A673 (cell line): ENCODE measurements around the gene PFKFB3. TPM values are rescaled to one million over a fixed set of nuclear protein-coding genes. Genes with fewer than 3 reads are reported as not detected.

Experiments used
- BruUV-seq: library from RNA; stranded (reverse); fragments of 400-500 nt; replicated peaks from 2 replicates; lab custom pipeline; 2021; lab: Mats Ljungman, UMichigan
- CTCF ChIA-PET: fragments of 300-600 bp; sonication (Branson Sonifier 250); formaldehyde crosslinking; loops from one replicate; lab custom pipeline; 2022; ENCODE audit warnings: antibody characterized with exemption; lab: Charles Lee
- POLR2A ChIA-PET: fragments of 300-600 bp; sonication (Branson Sonifier 250); formaldehyde crosslinking; loops from one replicate; lab custom pipeline; 2022; ENCODE audit warnings: antibody characterized with exemption; ENCODE audit not compliant: low non-redundant PET; lab: Charles Lee
- DNase-seq: peaks from one replicate; pipeline ENCODE4 v3.0.0-alpha.2; 2015; ENCODE audit warnings: low spot score
- H3K27ac ChIP-seq: fragments of 200-600 bp; sonication (generic); 2 replicates; pipeline ENCODE4 v1.5.1; 2016; ENCODE audit warnings: mixed run types, low read depth, mild to moderate bottlenecking, mixed read lengths, antibody characterized with exemption, low read length; ENCODE audit not compliant: poor library complexity, severe bottlenecking
- H3K27me3 ChIP-seq: fragments of 200-600 bp; sonication (generic); replicated peaks from 2 replicates; pipeline ENCODE4 v1.6.1; 2017; ENCODE audit warnings: mixed run types, low read depth, mild to moderate bottlenecking, mixed read lengths, antibody characterized with exemption, low read length; ENCODE audit not compliant: insufficient read depth, poor library complexity
- H3K36me3 ChIP-seq: fragments of 200-600 bp; sonication (generic); 2 replicates; pipeline ENCODE4 v1.6.1; 2016; ENCODE audit warnings: mixed run types, mild to moderate bottlenecking, mixed read lengths, antibody characterized with exemption, low read length; ENCODE audit not compliant: insufficient read depth, poor library complexity, severe bottlenecking
- H3K4me1 ChIP-seq: fragments of 200-600 bp; sonication (generic); 2 replicates; pipeline ENCODE4 v1.6.1; 2017; ENCODE audit warnings: mixed run types, mild to moderate bottlenecking, mixed read lengths, antibody characterized with exemption, low read length; ENCODE audit not compliant: insufficient read depth, poor library complexity, severe bottlenecking
- H3K4me3 ChIP-seq: fragments of 200-600 bp; sonication (generic); 2 replicates; pipeline ENCODE4 v1.5.1; 2016; ENCODE audit warnings: low read depth, mixed run types, mild to moderate bottlenecking, mixed read lengths, low read length; ENCODE audit not compliant: poor library complexity, severe bottlenecking
- H3K9me3 ChIP-seq: fragments of 200-600 bp; sonication (generic); 2 replicates; pipeline ENCODE4 v1.6.1; 2016; ENCODE audit warnings: mixed run types, low read depth, mild to moderate bottlenecking, mixed read lengths, antibody characterized with exemption, low read length; ENCODE audit not compliant: poor library complexity, severe bottlenecking
- EZH2 ChIP-seq: fragments of 200-600 bp; sonication (generic); IDR thresholded peaks from 2 replicates; pipeline ENCODE4 v1.6.1; 2017; ENCODE audit warnings: borderline replicate concordance, low read depth, mild to moderate bottlenecking, mixed read lengths, antibody characterized with exemption, low read length; ENCODE audit not compliant: poor library complexity, severe bottlenecking
- intact Hi-C: fragments of 100-400 bp; cut with micrococcal nuclease; formaldehyde crosslinking; loops from one replicate; pipeline ENCODE4 v1.10.0; 2022; ENCODE audit not compliant: unreplicated experiment
- total RNA-seq: library from RNA; stranded (reverse); gene quantifications from 2 replicates; pipeline ENCODE4 v1.2.3, GENCODE V29; 2021
- TF ChIP-seq, protein P1 (sequence below): fragments of 300-800, 200-600 bp; sonication (generic); conservative IDR thresholded peaks from 2 replicates; pipeline ENCODE4 v1.5.1; 2017; ENCODE audit warnings: low read depth, mild to moderate bottlenecking, antibody characterized with exemption, low read length, moderate library complexity, mixed read lengths

PFKFB3 gene
- total RNA-seq, 1 experiment from 2014 or later = 53.0 TPM

DNA sequence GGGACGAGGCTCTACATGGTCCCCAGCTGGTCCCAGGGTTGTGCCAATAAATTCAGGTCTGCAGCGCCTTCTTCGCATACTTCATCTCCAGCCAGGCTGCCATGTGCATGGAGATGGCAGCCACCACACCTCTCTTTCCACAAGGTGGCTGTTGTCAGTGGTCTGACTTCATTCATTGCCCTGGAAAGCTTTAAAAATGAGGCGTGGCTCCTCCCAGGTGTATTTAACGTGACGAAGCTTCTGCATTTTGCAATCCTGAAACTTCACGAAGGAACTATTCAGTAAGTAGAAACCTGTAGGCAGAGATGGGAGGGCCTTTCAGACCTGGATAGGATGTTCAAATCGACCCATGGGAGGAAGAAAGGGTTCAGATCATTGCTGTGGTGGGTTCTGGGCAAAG lies 53.7 kb downstream of the PFKFB3 start:
- H3K36me3 ChIP-seq = no peaks in the 10 kb centered on the region
- H3K9me3 ChIP-seq = peaks cover 3% of the 10 kb centered on the region
- TF ChIP-seq EZH2 = no peak
- TF ChIP-seq, protein P1, sequence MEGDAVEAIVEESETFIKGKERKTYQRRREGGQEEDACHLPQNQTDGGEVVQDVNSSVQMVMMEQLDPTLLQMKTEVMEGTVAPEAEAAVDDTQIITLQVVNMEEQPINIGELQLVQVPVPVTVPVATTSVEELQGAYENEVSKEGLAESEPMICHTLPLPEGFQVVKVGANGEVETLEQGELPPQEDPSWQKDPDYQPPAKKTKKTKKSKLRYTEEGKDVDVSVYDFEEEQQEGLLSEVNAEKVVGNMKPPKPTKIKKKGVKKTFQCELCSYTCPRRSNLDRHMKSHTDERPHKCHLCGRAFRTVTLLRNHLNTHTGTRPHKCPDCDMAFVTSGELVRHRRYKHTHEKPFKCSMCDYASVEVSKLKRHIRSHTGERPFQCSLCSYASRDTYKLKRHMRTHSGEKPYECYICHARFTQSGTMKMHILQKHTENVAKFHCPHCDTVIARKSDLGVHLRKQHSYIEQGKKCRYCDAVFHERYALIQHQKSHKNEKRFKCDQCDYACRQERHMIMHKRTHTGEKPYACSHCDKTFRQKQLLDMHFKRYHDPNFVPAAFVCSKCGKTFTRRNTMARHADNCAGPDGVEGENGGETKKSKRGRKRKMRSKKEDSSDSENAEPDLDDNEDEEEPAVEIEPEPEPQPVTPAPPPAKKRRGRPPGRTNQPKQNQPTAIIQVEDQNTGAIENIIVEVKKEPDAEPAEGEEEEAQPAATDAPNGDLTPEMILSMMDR = no peak
- ChIA-PET POLR2A (no interaction called here), CTCF (no interaction called here)
- no TSS peak for BruUV-seq
- no peaks in the 10 kb centered on the region for H3K27me3 ChIP-seq
- no peak overlapping the region for H3K27ac ChIP-seq
- no peak overlapping the region for H3K4me3 ChIP-seq
- no peak for DNase-seq
- H3K4me1 ChIP-seq = no peaks in the 10 kb centered on the region
- intact Hi-C loops = no loop called here

DNA sequence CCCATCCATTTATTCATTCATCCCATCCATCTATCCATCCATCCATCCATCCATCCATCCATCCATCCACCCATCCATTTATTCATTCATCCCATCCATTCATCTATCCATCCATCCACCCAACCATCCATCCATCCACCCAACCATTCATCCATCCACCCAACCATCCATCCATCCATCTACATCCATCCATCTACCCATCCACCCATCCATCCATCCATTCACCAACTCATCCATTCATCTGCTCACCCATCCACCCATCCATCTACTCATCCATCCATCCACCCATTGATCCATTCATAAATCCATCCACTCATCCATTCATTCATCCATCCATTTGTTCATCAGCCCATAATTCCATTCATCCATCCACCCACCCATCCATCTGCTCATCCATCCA lies 56.4 kb downstream of the PFKFB3 start:
- no peak for DNase-seq
- CTCF ChIA-PET = interaction anchor here (0.6 kb wide), 1 partner anchor 216 kb away, joined by 3 read pairs; no protein-coding TSS in a partner anchor
- POLR2A ChIA-PET = no interaction called here
- H3K9me3 ChIP-seq = peaks cover 3% of the 10 kb centered on the region
- no peak overlapping the region for H3K4me3 ChIP-seq
- H3K27ac ChIP-seq = no peak overlapping the region
- intact Hi-C loops = no loop called here
- TF ChIP-seq, protein P1 = no peak
- TF ChIP-seq EZH2 = no peak
- BruUV-seq = no TSS peak
- no peaks in the 10 kb centered on the region for H3K36me3 ChIP-seq
- H3K27me3 ChIP-seq = no peaks in the 10 kb centered on the region
- H3K4me1 ChIP-seq = no peaks in the 10 kb centered on the region

- POLR2A ChIA-PET = no interaction called here
- no peaks in the 10 kb centered on the region for H3K27me3 ChIP-seq
- BruUV-seq = no TSS peak
- H3K27ac ChIP-seq = no peak overlapping the region
- no peaks in the 10 kb centered on the region for H3K4me1 ChIP-seq
- H3K36me3 ChIP-seq = no peaks in the 10 kb centered on the region
- H3K4me3 ChIP-seq = no peak overlapping the region
- CTCF ChIA-PET = no interaction called here
- no peak for TF ChIP-seq EZH2
- TF ChIP-seq, protein P1 = no peak
- DNase-seq = no peak
- intact Hi-C loops = no loop called here
- peaks cover 3% of the 10 kb centered on the region for H3K9me3 ChIP-seq
These were observed 58.1 kb downstream of the PFKFB3 start for GRCh38 chr10:6260843-6261242.
